Ascending aorta (tissue), 2 donors: ENCODE data around the gene SERPINB6. TPM values are rescaled to one million over a fixed set of nuclear protein-coding genes. Genes with fewer than 3 reads are reported as not detected.
"Not testable (repeated sequence)": the region's sequence is repeated elsewhere in the genome, so short reads cannot be mapped to it uniquely, and the experiment has no call there.

Experiments
- DNase-seq, 2 donors: peaks; one replicate each; pipeline ENCODE4 v3.0.0-alpha.2; 2019; ENCODE audit warnings: low spot score in 2 of 2
- H3K27ac ChIP-seq, 2 donors: fragments of 200-600 bp; sonication (generic); one replicate each; pipeline ENCODE4 v1.5.1; 2016 to 2017; ENCODE audit warnings: mild to moderate bottlenecking in 1 of 2
- H3K27me3 ChIP-seq: fragments of 200-600 bp; sonication (generic); one replicate; pipeline ENCODE4 v1.5.1; 2017
- H3K36me3 ChIP-seq, 2 donors: fragments of 200-600 bp; sonication (generic); one replicate each; pipeline ENCODE4 v1.5.1; 2016
- H3K4me1 ChIP-seq, 2 donors: fragments of 200-600 bp; sonication (generic); one replicate each; pipeline ENCODE4 v1.5.1; 2016 to 2017; ENCODE audit warnings: mild to moderate bottlenecking in 1 of 2
- H3K4me3 ChIP-seq, 2 donors: fragments of 200-600 bp; sonication (generic); one replicate each; pipeline ENCODE4 v1.5.1; 2016 to 2017; ENCODE audit warnings: mild to moderate bottlenecking in 1 of 2
- H3K9me3 ChIP-seq, 2 donors: fragments of 200-600 bp; sonication (generic); one replicate each; pipeline ENCODE4 v1.5.1; 2016
- CTCF ChIP-seq, 3 experiments: fragments of 200-600 bp in 2 of 3; fragments of 450-650 bp in 1 of 3; sonication (generic) in 2 of 3; IDR thresholded peaks; one replicate each; pipeline ENCODE4 v1.5.1; 2016 to 2019; ENCODE audit warnings: antibody characterized with exemption in 3 of 3, mild to moderate bottlenecking in 1 of 3, moderate library complexity in 1 of 3
- intact Hi-C: fragments of 100-400 bp; cut with DNase I; formaldehyde crosslinking; loops from one replicate; pipeline ENCODE4 v1.15.1; 2023
- total RNA-seq: library from RNA; depleted of rRNA; stranded (reverse); fragments of >200 nt; gene quantifications from one replicate; pipeline ENCODE4 v1.1.0, GENCODE V29; 2016

The SERPINB6 gene
- total RNA-seq, 1 donor from 2014 or later: 222 TPM

GRCh38 chr6:2998998-2999617 is 27.7 kb upstream of the SERPINB6 start:
- Histone ChIP-seq H3K9me3 (no peaks in the 10 kb centered on the region), H3K27me3 (no peaks in the 10 kb centered on the region), H3K36me3 (peaks cover 0 to under 1% of the 10 kb centered on the region in 2 donors), H3K4me3 (peak overlapping the region; percentile 69 to 74), H3K27ac (peak overlapping the region; percentile 82 to 85), H3K4me1 (peaks cover 0 to 16% of the 10 kb centered on the region in 2 donors)
- DNase-seq: peak; percentile 60 to 94
- intact Hi-C loops: loop anchor here (1.0 to 10.0 kb wide), 5 partner anchors 56 to 1136 kb away; partner anchors contain the start of genes BPHL, ECI2 and PSMG4
- no peak for TF ChIP-seq CTCF (IDR thresholded peaks at IDR 0.05)

GRCh38 chr6:2998249-2998997 is 27.1 kb upstream of the SERPINB6 start:
- peak; percentile 55 to 77 (median 62) for TF ChIP-seq CTCF (IDR thresholded peaks at IDR 0.05)
- Histone ChIP-seq H3K4me1 (peaks cover 0 to 16% of the 10 kb centered on the region in 2 donors), H3K27ac (peak overlapping the region; percentile 82 to 85), H3K4me3 (peak overlapping the region; percentile 69 to 74)
- not testable (repeated sequence) for DNase-seq, H3K36me3 ChIP-seq, H3K9me3 ChIP-seq, H3K27me3 ChIP-seq
- intact Hi-C loops: loop anchor here (2.0 to 10.0 kb wide), 4 partner anchors 120 to 1136 kb away; partner anchors contain the start of genes BPHL, ECI2 and PSMG4

GRCh38 chr6:2993755-2994317 is 22.5 kb upstream of the SERPINB6 start:
- DNase-seq: no peak
- H3K4me3 ChIP-seq: no peak overlapping the region
- intact Hi-C loops: loop anchor here (10.0 kb wide), 2 partner anchors 261 to 1141 kb away; partner anchors contain the start of genes ECI2 and PSMG4
- TF ChIP-seq CTCF (IDR thresholded peaks at IDR 0.05): no peak
- no peak overlapping the region for H3K27ac ChIP-seq
- H3K36me3 ChIP-seq: no peaks in the 10 kb centered on the region
- H3K4me1 ChIP-seq: peaks cover 0 to 6% of the 10 kb centered on the region in 2 donors
- H3K27me3 ChIP-seq: no peaks in the 10 kb centered on the region
- no peaks in the 10 kb centered on the region for H3K9me3 ChIP-seq

- intact Hi-C loops: loop anchor here (10.0 kb wide), 2 partner anchors 262 to 1142 kb away; partner anchors contain the start of genes ECI2 and PSMG4
- H3K4me1 ChIP-seq: peaks cover 6 to 8% of the 10 kb centered on the region in 2 donors
- peak overlapping the region; percentile 95 to 98 for H3K27ac ChIP-seq
Measured at GRCh38 chr6:2992330-2992979, 21.1 kb upstream of the SERPINB6 start.

More at GRCh38 chr6:2992330-2992979, 21.1 kb upstream of the SERPINB6 start:
- H3K27me3 ChIP-seq: no peaks in the 10 kb centered on the region
- no peak for DNase-seq
- no peak for TF ChIP-seq CTCF (IDR thresholded peaks at IDR 0.05)
- H3K9me3 ChIP-seq: no peaks in the 10 kb centered on the region
- no peak overlapping the region for H3K4me3 ChIP-seq
- H3K36me3 ChIP-seq: no peaks in the 10 kb centered on the region
